Neural progenitor cell (in vitro differentiated cells): ENCODE measurements around the gene PBX4. TPM values are rescaled to one million over a fixed set of nuclear protein-coding genes. Genes with fewer than 3 reads are reported as not detected.

ENCODE experiments used
- DNase-seq: peaks from one replicate; pipeline ENCODE4 v3.0.0-alpha.2; 2016; ENCODE audit warnings: low spot score
- H2AFZ ChIP-seq: fragments of 200-600 bp; sonication (generic); replicated peaks from 2 replicates; pipeline ENCODE4 v1.6.1; 2016; ENCODE audit warnings: antibody characterized with exemption
- H3F3A ChIP-seq: fragments of 200-600 bp; sonication (generic); 2 replicates; pipeline ENCODE4 v1.6.1; 2016; ENCODE audit warnings: antibody characterized with exemption, low read depth
- H3K27ac ChIP-seq: fragments of 200-600 bp; sonication (generic); 2 replicates; pipeline ENCODE4 v1.5.1; 2016; ENCODE audit warnings: mild to moderate bottlenecking
- H3K27me3 ChIP-seq: fragments of 200-600 bp; sonication (generic); 2 replicates; pipeline ENCODE4 v1.6.1; 2016; ENCODE audit warnings: mild to moderate bottlenecking, moderate library complexity
- H3K36me3 ChIP-seq: fragments of 200-600 bp; sonication (generic); 2 replicates; pipeline ENCODE4 v1.5.1; 2016
- H3K4me1 ChIP-seq: fragments of 200-600 bp; sonication (generic); 2 replicates; pipeline ENCODE4 v1.6.1; 2016; ENCODE audit warnings: mixed run types
- H3K4me2 ChIP-seq: fragments of 200-600 bp; sonication (generic); 2 replicates; pipeline ENCODE4 v1.6.1; 2016
- H3K4me3 ChIP-seq: fragments of 200-600 bp; sonication (generic); 2 replicates; pipeline ENCODE4 v1.5.1; 2016
- H3K79me2 ChIP-seq: fragments of 200-600 bp; sonication (generic); 2 replicates; pipeline ENCODE4 v1.6.1; 2016; ENCODE audit warnings: low read depth
- H3K9ac ChIP-seq: fragments of 200-600 bp; sonication (generic); 2 replicates; pipeline ENCODE4 v1.6.1; 2016
- H3K9me3 ChIP-seq: fragments of 200-600 bp; sonication (generic); 2 replicates; pipeline ENCODE4 v1.5.1; 2016; ENCODE audit warnings: low read depth
- H4K20me1 ChIP-seq: fragments of 200-600 bp; sonication (generic); 2 replicates; pipeline ENCODE4 v1.6.1; 2016; ENCODE audit warnings: low read depth
- H3K27ac Mint-ChIP-seq: 3 replicates; pipeline ENCODE4 v1.8.0; 2021; ENCODE audit warnings: mixed read lengths
- H3K27me3 Mint-ChIP-seq: 2 replicates; pipeline ENCODE4 v1.8.0; 2022; ENCODE audit warnings: low read depth, mild to moderate bottlenecking, inconsistent platforms, moderate library complexity, mixed read lengths; ENCODE audit not compliant: insufficient read depth
- H3K36me3 Mint-ChIP-seq: 3 replicates; pipeline ENCODE4 v1.8.0; 2021; ENCODE audit warnings: mixed read lengths
- H3K4me1 Mint-ChIP-seq: 3 replicates; pipeline ENCODE4 v1.8.0; 2021; ENCODE audit warnings: mixed read lengths
- H3K4me3 Mint-ChIP-seq: 3 replicates; pipeline ENCODE4 v1.8.0; 2021; ENCODE audit warnings: mild to moderate bottlenecking, moderate library complexity, mixed read lengths
- H3K9me3 Mint-ChIP-seq: 3 replicates; pipeline ENCODE4 v1.8.0; 2020; ENCODE audit warnings: mixed read lengths
- CTCF ChIP-seq: fragments of 200-600 bp; sonication (generic); IDR thresholded peaks from 2 replicates; pipeline ENCODE4 v1.5.1; 2017; ENCODE audit warnings: antibody characterized with exemption, mild to moderate bottlenecking
- EZH2 ChIP-seq: fragments of 200-600 bp; sonication (generic); IDR thresholded peaks from 2 replicates; pipeline ENCODE4 v1.6.1; 2017; ENCODE audit warnings: antibody characterized with exemption, mild to moderate bottlenecking, moderate library complexity
- EZH2phosphoT487 ChIP-seq: fragments of 200-600 bp; sonication (generic); IDR thresholded peaks from 2 replicates; pipeline ENCODE4 v1.6.1; 2017; ENCODE audit warnings: antibody characterized with exemption
- total RNA-seq: library from RNA; depleted of rRNA; stranded (reverse); fragments of >200 nt; gene quantifications from 2 replicates; pipeline ENCODE4 v1.2.3, GENCODE V29; 2015; ENCODE audit warnings: low replicate concordance

Gene PBX4
- total RNA-seq, 1 donor from 2014 or later: 3.2 TPM

GRCh38 chr19:19531951-19532805 lies 86.3 kb downstream of the PBX4 start:
- Mint-ChIP-seq H3K9me3 (no peaks in the 10 kb centered on the region), H3K36me3 (peaks cover 5% of the 10 kb centered on the region), H3K4me3 (no peak overlapping the region), H3K27ac (no peak overlapping the region), H3K4me1 (peaks cover 21% of the 10 kb centered on the region), H3K27me3 (peaks cover 14% of the 10 kb centered on the region)
- DNase-seq: peak; percentile 88
- Histone ChIP-seq H3K27me3 (no peaks in the 10 kb centered on the region), H3K79me2 (no peaks in the 10 kb centered on the region), H3K9ac (no peak overlapping the region), H3K9me3 (no peaks in the 10 kb centered on the region), H3K36me3 (no peaks in the 10 kb centered on the region), H3K4me2 (no peak overlapping the region), H4K20me1 (peaks cover 41% of the 10 kb centered on the region), H3F3A (peaks cover 24% of the 10 kb centered on the region), H3K27ac (no peak overlapping the region), H3K4me3 (no peak overlapping the region), H3K4me1 (no peaks in the 10 kb centered on the region), H2AFZ (no peak overlapping the region)
- TF ChIP-seq CTCF: peak; percentile 98
- TF ChIP-seq EZH2: no peak
- TF ChIP-seq EZH2phosphoT487: no peak

- Histone ChIP-seq H3K9ac (no peak overlapping the region), H3K9me3 (no peaks in the 10 kb centered on the region), H2AFZ (no peak overlapping the region), H3K27ac (no peak overlapping the region), H3K4me1 (no peaks in the 10 kb centered on the region), H3K79me2 (peaks cover 5% of the 10 kb centered on the region), H3K4me2 (no peak overlapping the region), H3K36me3 (no peaks in the 10 kb centered on the region), H3F3A (peaks cover 24% of the 10 kb centered on the region), H4K20me1 (peaks cover 54% of the 10 kb centered on the region), H3K27me3 (no peaks in the 10 kb centered on the region), H3K4me3 (no peak overlapping the region)
- no peak for TF ChIP-seq CTCF
- TF ChIP-seq EZH2phosphoT487: no peak
- no peak for TF ChIP-seq EZH2
- no peak for DNase-seq
- Mint-ChIP-seq H3K9me3 (no peaks in the 10 kb centered on the region), H3K36me3 (peaks cover 3% of the 10 kb centered on the region), H3K27ac (peak overlapping the region; percentile 10), H3K4me1 (peaks cover 30% of the 10 kb centered on the region), H3K4me3 (peak overlapping the region; percentile 24), H3K27me3 (peaks cover 9% of the 10 kb centered on the region)
These were observed 87.6 kb downstream of the PBX4 start for GRCh38 chr19:19530889-19531288.

- no peaks in the 10 kb centered on the region for H3K9me3 Mint-ChIP-seq
- H3K36me3 Mint-ChIP-seq: peaks cover 3% of the 10 kb centered on the region
- Histone ChIP-seq H3K79me2 (peaks cover 9% of the 10 kb centered on the region), H4K20me1 (peaks cover 59% of the 10 kb centered on the region), H3K4me1 (peaks cover 2% of the 10 kb centered on the region), H3K36me3 (no peaks in the 10 kb centered on the region), H3K27me3 (no peaks in the 10 kb centered on the region), H3K4me3 (no peak overlapping the region), H3K9ac (no peak overlapping the region), H3K9me3 (no peaks in the 10 kb centered on the region), H3K27ac (no peak overlapping the region), H2AFZ (no peak overlapping the region), H3K4me2 (no peak overlapping the region), H3F3A (peaks cover 24% of the 10 kb centered on the region)
- peaks cover 9% of the 10 kb centered on the region for H3K27me3 Mint-ChIP-seq
- H3K27ac Mint-ChIP-seq: peak overlapping the region; percentile 10
- H3K4me1 Mint-ChIP-seq: peaks cover 30% of the 10 kb centered on the region
- no peak for DNase-seq
- H3K4me3 Mint-ChIP-seq: no peak overlapping the region
- no peak for TF ChIP-seq EZH2phosphoT487
- TF ChIP-seq EZH2: no peak
- TF ChIP-seq CTCF: no peak
These were observed 88.1 kb downstream of the PBX4 start for GRCh38 chr19:19530423-19530804.
